GM23248 (cell line): ENCODE results near the gene MPG.
"Not testable (repeated sequence)": the region's sequence is repeated elsewhere in the genome, so short reads cannot be mapped to it uniquely, and the experiment has no call there.

Experiments used
- EZH2 ChIP-seq: fragments of 200-600 bp; sonication (generic); IDR thresholded peaks from 2 replicates; pipeline ENCODE4 v1.6.1; 2018; ENCODE audit warnings: antibody characterized with exemption, mild to moderate bottlenecking; ENCODE audit not compliant: insufficient read depth, poor library complexity, severe bottlenecking
- EZH2phosphoT487 ChIP-seq: fragments of 200-600 bp; sonication (generic); IDR thresholded peaks from 2 replicates; pipeline ENCODE4 v1.6.1; 2018; ENCODE audit warnings: antibody characterized with exemption, moderate library complexity, mild to moderate bottlenecking, low read depth; ENCODE audit not compliant: insufficient read depth

- not testable (repeated sequence) for TF ChIP-seq EZH2, EZH2phosphoT487
Measured at GRCh38 chr16:30627-31026, 47.4 kb upstream of the MPG start.
